Left ventricle myocardium inferior (tissue), 1 donor: ENCODE data around the gene SOX6. TPM values are rescaled to one million over a fixed set of nuclear protein-coding genes. Genes with fewer than 3 reads are reported as not detected.

Source experiments
- DNase-seq: peaks from one replicate; pipeline ENCODE4 v3.0.0-alpha.2; 2020
- H3K27ac ChIP-seq: fragments of 200-600 bp; replicated peaks from 2 replicates; pipeline ENCODE4 v1.8.0; 2021
- H3K27me3 ChIP-seq: fragments of 200-600 bp; 2 replicates; pipeline ENCODE4 v1.8.0; 2021; ENCODE audit warnings: low read depth
- H3K36me3 ChIP-seq: fragments of 200-600 bp; 2 replicates; pipeline ENCODE4 v1.8.0; 2021
- H3K4me1 ChIP-seq: fragments of 200-600 bp; 2 replicates; pipeline ENCODE4 v1.8.0; 2021
- H3K4me3 ChIP-seq: fragments of 200-600 bp; 2 replicates; pipeline ENCODE4 v1.8.0; 2021; ENCODE audit warnings: mild to moderate bottlenecking, moderate library complexity
- H3K9me3 ChIP-seq: fragments of 200-600 bp; replicated peaks from 2 replicates; pipeline ENCODE4 v1.8.0; 2021
- CTCF ChIP-seq: fragments of 200-600 bp; IDR thresholded peaks from 2 replicates; pipeline ENCODE4 v1.8.0; 2021; ENCODE audit warnings: antibody characterized with exemption, mild to moderate bottlenecking, borderline replicate concordance
- intact Hi-C: fragments of 100-400 bp; cut with micrococcal nuclease; formaldehyde crosslinking; loops from one replicate; pipeline ENCODE4 v1.11.0; 2022
- total RNA-seq: library from RNA; stranded (reverse); fragmentation: NEBNext Ultra II Directional; extraction: Animal tissue kit (Norgen Biotek cat#: 25700); gene quantifications from one replicate; pipeline ENCODE4 v1.2.1, GENCODE V29; 2021
- donor health status: DM: no; HTN: yes; CAD: no; lungs with severe emphysema.

The SOX6 gene
- total RNA-seq, 1 donor from 2014 or later: 20.2 TPM

DNA sequence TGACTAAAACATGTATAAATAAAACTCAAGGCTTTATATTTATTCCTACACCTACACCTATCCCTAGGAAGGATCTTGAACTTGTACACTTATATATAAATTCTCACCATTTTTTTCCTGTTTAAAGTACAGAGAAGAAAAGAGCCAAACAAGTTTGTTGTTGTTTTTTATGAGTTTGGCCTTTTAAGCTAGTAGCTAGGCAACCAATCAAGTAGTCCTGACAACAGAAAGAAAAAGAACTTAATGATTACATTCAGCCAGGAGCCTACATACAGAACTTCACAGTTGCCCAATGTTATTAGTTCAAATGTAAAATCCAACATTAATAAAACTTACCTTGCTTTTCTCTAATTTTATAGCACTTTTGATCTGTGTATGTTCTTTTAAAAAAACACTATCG, 316.2 kb downstream of the SOX6 start:
- intact Hi-C loops: no loop called here
- H3K27ac ChIP-seq: no peak overlapping the region
- no peak for TF ChIP-seq CTCF
- no peak overlapping the region for H3K4me3 ChIP-seq
- peaks cover 9% of the 10 kb centered on the region for H3K4me1 ChIP-seq
- no peaks in the 10 kb centered on the region for H3K36me3 ChIP-seq
- H3K27me3 ChIP-seq: no peaks in the 10 kb centered on the region
- no peak for DNase-seq
- H3K9me3 ChIP-seq: no peaks in the 10 kb centered on the region

DNA sequence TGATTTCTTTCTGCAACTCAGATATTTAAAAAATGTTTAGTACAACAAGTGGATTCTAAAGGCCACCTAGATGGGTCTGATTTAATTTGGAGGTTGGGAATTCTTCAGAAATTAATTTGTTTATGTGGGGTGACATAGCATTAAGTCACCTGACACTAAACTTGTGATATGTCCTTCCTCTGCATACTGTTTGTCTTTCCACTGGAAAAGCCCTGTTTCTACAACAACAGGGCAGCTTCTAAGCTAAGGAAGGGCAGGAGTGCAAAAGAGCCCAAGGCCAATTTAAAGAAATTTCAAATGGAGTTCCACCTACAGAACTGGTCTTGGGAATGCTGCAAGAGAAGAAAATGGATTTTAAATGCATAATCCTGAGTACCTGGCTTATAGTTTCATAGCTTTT, 319.2 kb downstream of the SOX6 start:
- H3K4me3 ChIP-seq: no peak overlapping the region
- no peaks in the 10 kb centered on the region for H3K27me3 ChIP-seq
- TF ChIP-seq CTCF: no peak
- DNase-seq: no peak
- no peaks in the 10 kb centered on the region for H3K9me3 ChIP-seq
- peaks cover 13% of the 10 kb centered on the region for H3K4me1 ChIP-seq
- H3K36me3 ChIP-seq: no peaks in the 10 kb centered on the region
- intact Hi-C loops: no loop called here
- H3K27ac ChIP-seq: no peak overlapping the region

DNA sequence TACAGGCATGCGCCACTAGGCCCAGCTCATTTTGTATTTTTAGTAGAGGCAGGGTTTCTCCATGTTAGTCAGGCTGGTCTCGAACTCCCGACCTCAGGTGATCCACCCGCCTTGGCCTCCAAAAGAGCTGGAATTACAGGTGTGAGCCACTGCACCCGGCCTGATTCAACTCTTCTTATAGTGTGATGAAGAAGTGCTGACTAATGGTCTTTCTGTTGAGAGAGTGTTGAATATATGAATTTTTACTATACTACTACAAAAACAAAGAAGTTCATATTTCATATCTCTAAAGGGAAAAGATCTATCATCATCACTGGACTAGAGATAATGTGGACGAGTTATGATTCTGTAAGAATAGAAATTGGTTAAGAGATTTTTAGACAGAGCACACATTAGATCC, 320.1 kb downstream of the SOX6 start:
- Histone ChIP-seq H3K27me3 (no peaks in the 10 kb centered on the region), H3K36me3 (no peaks in the 10 kb centered on the region), H3K9me3 (no peaks in the 10 kb centered on the region), H3K27ac (no peak overlapping the region), H3K4me3 (no peak overlapping the region), H3K4me1 (peaks cover 18% of the 10 kb centered on the region)
- DNase-seq: no peak
- intact Hi-C loops: no loop called here
- TF ChIP-seq CTCF: no peak

GRCh38 chr11:16034074-16034473, 322.3 kb downstream of the SOX6 start:
- no peak overlapping the region for H3K27ac ChIP-seq
- intact Hi-C loops: no loop called here
- no peak for DNase-seq
- peaks cover 18% of the 10 kb centered on the region for H3K4me1 ChIP-seq
- no peaks in the 10 kb centered on the region for H3K36me3 ChIP-seq
- no peaks in the 10 kb centered on the region for H3K9me3 ChIP-seq
- no peak overlapping the region for H3K4me3 ChIP-seq
- TF ChIP-seq CTCF: no peak
- no peaks in the 10 kb centered on the region for H3K27me3 ChIP-seq

DNA sequence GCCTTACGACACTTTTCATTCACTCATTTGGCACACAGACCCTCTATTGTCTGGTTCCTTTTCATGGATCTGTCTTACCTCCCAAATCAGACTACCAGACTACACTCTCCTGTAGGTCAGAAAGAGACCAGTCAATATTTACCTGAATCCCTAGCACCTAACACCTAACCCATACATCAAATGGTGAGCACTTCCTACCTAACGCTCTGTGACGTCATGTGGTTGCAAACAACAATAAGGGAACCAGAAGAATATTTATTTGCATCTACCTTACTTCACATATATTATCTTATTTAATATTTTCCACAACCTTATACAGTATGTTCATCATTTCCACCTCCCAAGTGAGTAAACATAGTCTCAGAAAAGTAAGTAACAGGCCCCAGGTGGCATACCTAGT, 323.4 kb downstream of the SOX6 start:
- Histone ChIP-seq H3K36me3 (no peaks in the 10 kb centered on the region), H3K4me3 (no peak overlapping the region), H3K27me3 (no peaks in the 10 kb centered on the region), H3K27ac (no peak overlapping the region), H3K4me1 (peaks cover 18% of the 10 kb centered on the region), H3K9me3 (no peaks in the 10 kb centered on the region)
- no peak for TF ChIP-seq CTCF
- intact Hi-C loops: no loop called here
- no peak for DNase-seq

GRCh38 chr11:16031210-16031609, 325.1 kb downstream of the SOX6 start:
- no peak for TF ChIP-seq CTCF
- DNase-seq: no peak
- no peak overlapping the region for H3K27ac ChIP-seq
- H3K9me3 ChIP-seq: no peaks in the 10 kb centered on the region
- no peaks in the 10 kb centered on the region for H3K27me3 ChIP-seq
- intact Hi-C loops: no loop called here
- peaks cover 18% of the 10 kb centered on the region for H3K4me1 ChIP-seq
- no peak overlapping the region for H3K4me3 ChIP-seq
- no peaks in the 10 kb centered on the region for H3K36me3 ChIP-seq
